22Rv1 (cell line): Measurements from ENCODE around the gene KRT40.

Source experiments
- ZFX ChIP-seq: fragments of 450-650 bp; IDR thresholded peaks from 2 replicates; pipeline ENCODE4 v1.6.1; 2017; ENCODE audit warnings: antibody characterized with exemption, borderline replicate concordance
- TF ChIP-seq, protein P1 (sequence below): fragments of 450-650 bp; IDR thresholded peaks from 2 replicates; pipeline ENCODE4 v1.5.1; 2017; ENCODE audit warnings: mild to moderate bottlenecking

DNA sequence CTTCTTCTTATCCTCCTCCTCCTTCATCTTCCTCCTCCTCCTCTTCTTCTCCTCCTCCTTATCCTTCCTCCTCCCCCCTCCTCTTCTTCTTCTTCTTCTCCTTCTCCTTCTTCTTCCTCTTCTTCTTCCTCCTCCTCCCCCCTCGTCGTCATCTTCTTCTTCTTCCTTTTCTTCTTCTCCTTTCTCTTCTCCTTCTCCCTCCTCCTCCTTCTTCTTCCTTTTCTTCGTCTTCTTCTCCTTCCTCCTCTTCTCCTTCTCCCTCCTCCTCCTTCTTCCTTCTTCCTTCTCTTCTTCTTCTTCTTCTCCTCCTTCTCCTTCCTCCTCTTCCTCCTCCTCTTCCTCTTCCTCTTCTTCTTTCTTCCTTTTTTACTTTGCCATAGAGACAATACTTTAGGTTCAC, 41.6 kb downstream of the KRT40 start:
- TF ChIP-seq, protein P1, sequence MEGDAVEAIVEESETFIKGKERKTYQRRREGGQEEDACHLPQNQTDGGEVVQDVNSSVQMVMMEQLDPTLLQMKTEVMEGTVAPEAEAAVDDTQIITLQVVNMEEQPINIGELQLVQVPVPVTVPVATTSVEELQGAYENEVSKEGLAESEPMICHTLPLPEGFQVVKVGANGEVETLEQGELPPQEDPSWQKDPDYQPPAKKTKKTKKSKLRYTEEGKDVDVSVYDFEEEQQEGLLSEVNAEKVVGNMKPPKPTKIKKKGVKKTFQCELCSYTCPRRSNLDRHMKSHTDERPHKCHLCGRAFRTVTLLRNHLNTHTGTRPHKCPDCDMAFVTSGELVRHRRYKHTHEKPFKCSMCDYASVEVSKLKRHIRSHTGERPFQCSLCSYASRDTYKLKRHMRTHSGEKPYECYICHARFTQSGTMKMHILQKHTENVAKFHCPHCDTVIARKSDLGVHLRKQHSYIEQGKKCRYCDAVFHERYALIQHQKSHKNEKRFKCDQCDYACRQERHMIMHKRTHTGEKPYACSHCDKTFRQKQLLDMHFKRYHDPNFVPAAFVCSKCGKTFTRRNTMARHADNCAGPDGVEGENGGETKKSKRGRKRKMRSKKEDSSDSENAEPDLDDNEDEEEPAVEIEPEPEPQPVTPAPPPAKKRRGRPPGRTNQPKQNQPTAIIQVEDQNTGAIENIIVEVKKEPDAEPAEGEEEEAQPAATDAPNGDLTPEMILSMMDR, result no peak
- no peak for TF ChIP-seq ZFX
